CD4-positive, alpha-beta memory T cell (primary cell): ENCODE measurements around the gene HTR3B. TPM values are rescaled to one million over a fixed set of nuclear protein-coding genes. Genes with fewer than 3 reads are reported as not detected.

Experiments
- CTCF ChIA-PET: fragments of 350-600 bp; sonication (Branson Sonifier 250); formaldehyde crosslinking; loops from one replicate; lab custom pipeline; 2021; ENCODE audit warnings: inconsistent platforms; ENCODE audit not compliant: partially characterized antibody; lab: Charles Lee
- POLR2A ChIA-PET: fragments of 350-600 bp; sonication (Branson Sonifier 250); formaldehyde crosslinking; loops from one replicate; lab custom pipeline; 2021; ENCODE audit not compliant: partially characterized antibody; lab: Charles Lee
- DNase-seq, 5 donors: peaks; one replicate each; pipeline versions ENCODE4 v3.0.0 to v3.0.0-alpha.2; 2020 to 2022; ENCODE audit warnings: mixed read lengths in 1 of 5
- H3K27ac ChIP-seq: one replicate; pipeline ENCODE4 v1.7.0; 2013; ENCODE audit warnings: low read depth, low read length
- H3K27me3 ChIP-seq: 2 replicates; pipeline ENCODE4 v1.7.0; 2013; ENCODE audit warnings: mild to moderate bottlenecking, low read length, moderate library complexity; ENCODE audit not compliant: insufficient read depth
- H3K36me3 ChIP-seq: 2 replicates; pipeline ENCODE4 v1.7.0; 2013; ENCODE audit warnings: mild to moderate bottlenecking, low read length, moderate library complexity; ENCODE audit not compliant: insufficient read depth
- H3K4me1 ChIP-seq: 2 replicates; pipeline ENCODE4 v1.7.0; 2013; ENCODE audit warnings: mild to moderate bottlenecking, low read length, moderate library complexity; ENCODE audit not compliant: insufficient read depth
- H3K4me3 ChIP-seq, 2 donors: one replicate each; pipeline ENCODE4 v1.7.0; 2013; ENCODE audit warnings: low read length in 2 of 2, mild to moderate bottlenecking in 1 of 2
- H3K9me3 ChIP-seq, 2 donors: one replicate each; pipeline ENCODE4 v1.7.0; 2013; ENCODE audit warnings: low read length in 2 of 2, control low read depth in 1 of 2; ENCODE audit not compliant: control insufficient read depth in 1 of 2
- H3K27ac Mint-ChIP-seq, 7 donors: one replicate each; pipeline ENCODE4 v1.8.0; 2020 to 2021; ENCODE audit warnings: mixed read lengths in 7 of 7, mild to moderate bottlenecking in 6 of 7, inconsistent platforms in 3 of 7, moderate library complexity in 3 of 7
- H3K27me3 Mint-ChIP-seq, 2 donors: one replicate each; pipeline ENCODE4 v1.8.0; 2020 to 2021; ENCODE audit warnings: mixed read lengths in 2 of 2
- H3K36me3 Mint-ChIP-seq, 2 donors: one replicate each; pipeline ENCODE4 v1.8.0; 2020 to 2021; ENCODE audit warnings: mixed read lengths in 2 of 2, inconsistent platforms in 1 of 2, mild to moderate bottlenecking in 1 of 2
- H3K4me1 Mint-ChIP-seq, 4 donors: one replicate each; pipeline ENCODE4 v1.8.0; 2020 to 2021; ENCODE audit warnings: mixed read lengths in 4 of 4, mild to moderate bottlenecking in 1 of 4
- H3K4me3 Mint-ChIP-seq, 8 donors: one replicate each; pipeline ENCODE4 v1.8.0; 2020 to 2021; ENCODE audit warnings: mixed read lengths in 8 of 8, mild to moderate bottlenecking in 7 of 8, moderate library complexity in 6 of 8, inconsistent platforms in 3 of 8
- H3K9me3 Mint-ChIP-seq, 8 donors: one replicate each; pipeline ENCODE4 v1.8.0; 2020 to 2021; ENCODE audit warnings: mixed read lengths in 8 of 8, mild to moderate bottlenecking in 5 of 8, inconsistent platforms in 3 of 8, moderate library complexity in 1 of 8
- intact Hi-C: fragments of 100-400 bp; cut with micrococcal nuclease; formaldehyde crosslinking; loops from one replicate; pipeline ENCODE4 v1.15.1; 2023
- polyA plus RNA-seq, 2 donors: library from polyadenylated mRNA; unstranded; fragments of 300-500 nt; fragmentation: Illumina TruSeq; gene quantifications; one replicate each; pipeline ENCODE4 v1.2.3, GENCODE V29; 2021
- total RNA-seq, 2 experiments: library from RNA; stranded (reverse); gene quantifications; one replicate each; pipeline ENCODE4 v1.2.3, GENCODE V29; 2021

HTR3B gene
- total RNA-seq (not detected), polyA plus RNA-seq (not detected)

- Histone ChIP-seq H3K36me3 (no peaks in the 10 kb centered on the region), H3K4me1 (no peaks in the 10 kb centered on the region), H3K27ac (no peak within 1 kb of the TSS), H3K27me3 (no peaks in the 10 kb centered on the region), H3K9me3 (no peaks in the 10 kb centered on the region), H3K4me3 (no peak within 1 kb of the TSS)
- ChIA-PET CTCF (interaction anchor here (1.5 to 11.9 kb wide), 3 partner anchors 10 to 357 kb away, joined by 4 to 315 read pairs (median 45); no protein-coding TSS in a partner anchor), POLR2A (no interaction called here)
- Mint-ChIP-seq H3K36me3 (no peaks in the 10 kb centered on the region), H3K27ac (no peak within 1 kb of the TSS), H3K9me3 (no peaks in the 10 kb centered on the region), H3K27me3 (peaks cover 0 to 4% of the 10 kb centered on the region in 2 donors), H3K4me3 (no peak within 1 kb of the TSS), H3K4me1 (no peaks in the 10 kb centered on the region)
- no peak for DNase-seq
- intact Hi-C loops = no loop called here
These were observed at the start of gene HTR3B for GRCh38 chr11:113904379-113905101. HTR3B (plus strand) TSS chr11:113904796; CDS start chr11:113904934, 138 bp downstream.

GRCh38 chr11:113855803-113856202 lies 48.8 kb upstream of the HTR3B start:
- ChIA-PET POLR2A (no interaction called here), CTCF (interaction anchor here (0.9 to 1.9 kb wide), 2 partner anchors 11 to 40 kb away, joined by 3 to 8 read pairs; no protein-coding TSS in a partner anchor)
- intact Hi-C loops = no loop called here
- Mint-ChIP-seq H3K36me3 (peaks cover 18 to 22% of the 10 kb centered on the region in 2 donors), H3K27ac (no peak overlapping the region), H3K9me3 (no peaks in the 10 kb centered on the region), H3K4me1 (peaks cover 7 to 11% (median 9%) of the 10 kb centered on the region in 4 donors), H3K27me3 (no peaks in the 10 kb centered on the region), H3K4me3 (no peak overlapping the region)
- Histone ChIP-seq H3K36me3 (peaks cover 4% of the 10 kb centered on the region), H3K27ac (no peak overlapping the region), H3K9me3 (no peaks in the 10 kb centered on the region), H3K4me1 (peaks cover 10% of the 10 kb centered on the region), H3K27me3 (no peaks in the 10 kb centered on the region), H3K4me3 (no peak overlapping the region)
- no peak for DNase-seq

GRCh38 chr11:113856966-113857759 lies 47.4 kb upstream of the HTR3B start:
- Mint-ChIP-seq H3K4me3 (no peak overlapping the region), H3K27me3 (no peaks in the 10 kb centered on the region), H3K27ac (no peak overlapping the region), H3K36me3 (peaks cover 8 to 11% of the 10 kb centered on the region in 2 donors), H3K4me1 (peaks cover 10 to 14% (median 12%) of the 10 kb centered on the region in 4 donors), H3K9me3 (no peaks in the 10 kb centered on the region)
- Histone ChIP-seq H3K27me3 (no peaks in the 10 kb centered on the region), H3K4me1 (peaks cover 10% of the 10 kb centered on the region), H3K36me3 (peaks cover 4% of the 10 kb centered on the region), H3K4me3 (no peak overlapping the region), H3K9me3 (no peaks in the 10 kb centered on the region), H3K27ac (no peak overlapping the region)
- CTCF ChIA-PET = no interaction called here
- intact Hi-C loops = no loop called here
- POLR2A ChIA-PET = no interaction called here
- DNase-seq = no peak

- H3K9me3 Mint-ChIP-seq = no peaks in the 10 kb centered on the region
- peak overlapping the region in 3 of 8 donors; percentile 12 to 41 (median 32) for H3K4me3 Mint-ChIP-seq
- CTCF ChIA-PET = interaction anchor here (0.5 to 1.7 kb wide), 3 partner anchors 13 to 64 kb away, joined by 4 read pairs; no protein-coding TSS in a partner anchor
These were observed 44.9 kb upstream of the HTR3B start for GRCh38 chr11:113859665-113860064.

DNA sequence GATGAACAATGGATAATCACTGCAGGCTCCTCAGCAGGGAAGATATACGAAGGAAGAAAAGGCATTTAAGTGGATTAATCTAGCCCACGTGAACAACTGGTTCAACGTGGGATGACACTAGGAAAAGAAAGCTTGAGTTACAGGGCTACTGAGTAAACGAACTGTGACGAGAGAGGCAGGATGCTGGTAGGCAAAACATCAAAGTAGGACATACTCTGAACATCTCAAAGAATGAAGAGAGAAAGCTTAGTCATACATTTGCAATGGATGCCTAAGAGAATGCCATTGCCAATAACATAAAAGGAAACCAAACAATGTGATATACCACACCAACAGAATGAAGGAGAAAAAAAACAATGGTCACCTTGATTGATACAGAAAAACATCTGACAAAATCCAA lies 42.2 kb upstream of the HTR3B start:
- Histone ChIP-seq H3K27me3 (no peaks in the 10 kb centered on the region), H3K4me1 (peaks cover 10% of the 10 kb centered on the region), H3K27ac (no peak overlapping the region), H3K4me3 (no peak overlapping the region), H3K9me3 (no peaks in the 10 kb centered on the region), H3K36me3 (no peaks in the 10 kb centered on the region)
- Mint-ChIP-seq H3K36me3 (peaks cover 7 to 18% of the 10 kb centered on the region in 2 donors), H3K4me1 (peaks cover 15 to 22% (median 19%) of the 10 kb centered on the region in 4 donors), H3K9me3 (no peaks in the 10 kb centered on the region), H3K4me3 (peak overlapping the region in 1 of 8 donors; percentile 11), H3K27me3 (no peaks in the 10 kb centered on the region), H3K27ac (peak overlapping the region in 3 of 7 donors; percentile 70 to 87 (median 82))
- no peak for DNase-seq
- POLR2A ChIA-PET = no interaction called here
- CTCF ChIA-PET = no interaction called here
- intact Hi-C loops = no loop called here

More at GRCh38 chr11:113859665-113860064, 44.9 kb upstream of the HTR3B start:
- H3K9me3 ChIP-seq = no peaks in the 10 kb centered on the region
- no peaks in the 10 kb centered on the region for H3K27me3 ChIP-seq
- POLR2A ChIA-PET = interaction anchor here (0.6 to 1.4 kb wide), 2 partner anchors 15 to 728 kb away, joined by 3 read pairs; no protein-coding TSS in a partner anchor
- Mint-ChIP-seq H3K4me1 (peaks cover 15 to 20% (median 18%) of the 10 kb centered on the region in 4 donors), H3K27ac (peak overlapping the region in 3 of 7 donors; percentile 15 to 64 (median 18)), H3K27me3 (no peaks in the 10 kb centered on the region), H3K36me3 (peaks cover 3 to 6% of the 10 kb centered on the region in 2 donors)
- H3K4me3 ChIP-seq = no peak overlapping the region
- H3K4me1 ChIP-seq = peaks cover 10% of the 10 kb centered on the region
- H3K36me3 ChIP-seq = no peaks in the 10 kb centered on the region
- no peak overlapping the region for H3K27ac ChIP-seq
- intact Hi-C loops = no loop called here
- no peak for DNase-seq

DNA sequence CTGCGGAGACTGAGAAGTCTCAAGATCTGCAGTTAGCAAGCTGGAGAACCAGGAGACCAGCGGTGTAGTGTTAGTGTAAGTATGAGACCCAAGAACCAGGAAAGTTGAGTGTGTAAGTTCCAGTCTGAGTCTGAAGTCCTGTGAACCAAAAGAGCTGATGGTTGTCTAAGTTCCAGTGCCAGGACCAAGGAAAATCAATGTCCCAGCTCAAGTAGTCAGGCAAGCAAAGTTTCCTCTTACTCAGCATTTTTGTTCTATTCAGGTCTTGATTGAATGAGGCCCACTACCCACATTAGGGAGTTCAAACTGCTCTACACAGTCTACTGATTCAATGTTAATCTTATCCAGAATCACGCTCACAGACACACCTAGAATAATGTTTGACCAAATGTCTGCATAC lies 40.2 kb upstream of the HTR3B start:
- H3K9me3 ChIP-seq = no peaks in the 10 kb centered on the region
- Mint-ChIP-seq H3K4me1 (peaks cover 17 to 24% (median 22%) of the 10 kb centered on the region in 4 donors), H3K9me3 (no peaks in the 10 kb centered on the region), H3K27me3 (no peaks in the 10 kb centered on the region), H3K4me3 (no peak overlapping the region), H3K36me3 (peaks cover 10 to 26% of the 10 kb centered on the region in 2 donors), H3K27ac (no peak overlapping the region)
- no peak for DNase-seq
- H3K27me3 ChIP-seq = no peaks in the 10 kb centered on the region
- H3K4me3 ChIP-seq = no peak overlapping the region
- ChIA-PET POLR2A (no interaction called here), CTCF (no interaction called here)
- H3K36me3 ChIP-seq = no peaks in the 10 kb centered on the region
- intact Hi-C loops = no loop called here
- peaks cover 5% of the 10 kb centered on the region for H3K4me1 ChIP-seq
- H3K27ac ChIP-seq = no peak overlapping the region

- Histone ChIP-seq H3K36me3 (no peaks in the 10 kb centered on the region), H3K9me3 (no peaks in the 10 kb centered on the region), H3K27ac (no peak overlapping the region), H3K27me3 (no peaks in the 10 kb centered on the region), H3K4me1 (no peaks in the 10 kb centered on the region), H3K4me3 (no peak overlapping the region)
- no peaks in the 10 kb centered on the region for H3K9me3 Mint-ChIP-seq
- H3K4me1 Mint-ChIP-seq = peaks cover 10 to 21% (median 14%) of the 10 kb centered on the region in 4 donors
- DNase-seq = no peak
- intact Hi-C loops = no loop called here
- H3K27me3 Mint-ChIP-seq = no peaks in the 10 kb centered on the region
- ChIA-PET CTCF (no interaction called here), POLR2A (no interaction called here)
- H3K36me3 Mint-ChIP-seq = peaks cover 10 to 29% of the 10 kb centered on the region in 2 donors
- no peak overlapping the region for H3K27ac Mint-ChIP-seq
- no peak overlapping the region for H3K4me3 Mint-ChIP-seq
These were observed 38.7 kb upstream of the HTR3B start for GRCh38 chr11:113865873-113866272.
